ENCODE results near the gene CUL4A. TPM values are rescaled to one million over a fixed set of nuclear protein-coding genes. Genes with fewer than 3 reads are reported as not detected.

Gene CUL4A
- total and polyA plus RNA-seq, 9 of the 15 experiments (the other 6 are each of a cell fraction or from before 2014, with no cell fraction given), result 21.1 to 92.0 (median 63.2) TPM

GRCh38 chr13:113195360-113195759, 14.1 kb upstream of the CUL4A start (continued):
- TF ChIP-seq ZNF407 (IDR thresholded peaks at IDR 0.05; ENCODE audit: low read depth), result no peak
- TF ChIP-seq ZNF77 (CRISPR knock-in tag; IDR thresholded peaks at IDR 0.05), result no peak
- no peak for TF ChIP-seq SMARCA5 (IDR thresholded peaks at IDR 0.05)

Data from K562 (cell line).